ENCODE measurements around the gene METAP1D.

GRCh38 chr2:171966235-171966634, 33.5 kb upstream of the METAP1D start:
- TF ChIP-seq, protein P1, sequence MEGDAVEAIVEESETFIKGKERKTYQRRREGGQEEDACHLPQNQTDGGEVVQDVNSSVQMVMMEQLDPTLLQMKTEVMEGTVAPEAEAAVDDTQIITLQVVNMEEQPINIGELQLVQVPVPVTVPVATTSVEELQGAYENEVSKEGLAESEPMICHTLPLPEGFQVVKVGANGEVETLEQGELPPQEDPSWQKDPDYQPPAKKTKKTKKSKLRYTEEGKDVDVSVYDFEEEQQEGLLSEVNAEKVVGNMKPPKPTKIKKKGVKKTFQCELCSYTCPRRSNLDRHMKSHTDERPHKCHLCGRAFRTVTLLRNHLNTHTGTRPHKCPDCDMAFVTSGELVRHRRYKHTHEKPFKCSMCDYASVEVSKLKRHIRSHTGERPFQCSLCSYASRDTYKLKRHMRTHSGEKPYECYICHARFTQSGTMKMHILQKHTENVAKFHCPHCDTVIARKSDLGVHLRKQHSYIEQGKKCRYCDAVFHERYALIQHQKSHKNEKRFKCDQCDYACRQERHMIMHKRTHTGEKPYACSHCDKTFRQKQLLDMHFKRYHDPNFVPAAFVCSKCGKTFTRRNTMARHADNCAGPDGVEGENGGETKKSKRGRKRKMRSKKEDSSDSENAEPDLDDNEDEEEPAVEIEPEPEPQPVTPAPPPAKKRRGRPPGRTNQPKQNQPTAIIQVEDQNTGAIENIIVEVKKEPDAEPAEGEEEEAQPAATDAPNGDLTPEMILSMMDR (IDR thresholded peaks at IDR 0.05): no peak
- no peak for TF ChIP-seq POLR2A (IDR thresholded peaks at IDR 0.05)

Data from thyroid gland (tissue), 4 donors.